ENCODE data around the gene POLR3E.

DNA sequence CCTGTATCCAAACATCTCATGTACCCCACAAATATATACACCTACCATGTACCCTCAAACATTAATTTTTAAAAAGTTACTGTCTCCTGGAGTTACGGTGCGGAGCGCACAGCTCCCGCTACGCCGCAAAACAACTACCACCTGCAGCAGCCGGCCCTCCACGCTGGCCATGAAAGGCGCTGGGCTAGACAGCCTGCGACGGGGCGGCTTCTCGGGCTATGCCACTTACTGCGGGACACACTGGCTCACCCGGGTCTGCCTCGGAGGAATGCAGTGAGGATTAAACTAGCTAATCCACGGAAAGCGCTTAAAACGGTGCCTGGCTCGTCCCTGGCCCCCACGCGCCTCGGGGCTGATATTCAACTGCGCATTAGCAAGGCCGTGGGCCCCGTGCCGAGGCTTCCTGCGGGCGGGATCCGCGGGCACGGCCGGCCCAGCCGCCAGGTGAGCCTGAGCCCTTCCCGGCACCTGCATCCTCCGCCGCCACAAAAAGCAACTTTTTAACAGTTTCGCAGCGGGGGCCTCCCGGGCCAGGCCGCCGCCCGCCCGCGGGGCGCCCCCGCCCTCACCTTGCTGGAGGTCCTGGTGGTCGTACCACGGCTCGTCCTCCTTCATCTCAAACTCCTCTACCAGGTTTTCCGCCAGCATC lies 76.6 kb downstream of the POLR3E start:
- TF ChIP-seq YY1 (IDR thresholded peaks at IDR 0.05; ENCODE audit: insufficient read depth, insufficient read length) = no peak
- no peak for TF ChIP-seq SUZ12 (IDR thresholded peaks at IDR 0.05; ENCODE audit: extremely low read depth, insufficient read depth, insufficient read length)

All from NT2/D1 (cell line).